Urinary bladder (tissue), 4 donors: ENCODE data around the gene ATAT1. TPM values are rescaled to one million over a fixed set of nuclear protein-coding genes. Genes with fewer than 3 reads are reported as not detected.
A peak's percentile ranks its signal among the peaks of the same experiment; 100 is the strongest.
"Not testable (repeated sequence)": the region's sequence is repeated elsewhere in the genome, so short reads cannot be mapped to it uniquely, and the experiment has no call there.

Source experiments
- DNase-seq: peaks from one replicate; pipeline ENCODE4 v3.0.0-alpha.2; 2015; ENCODE audit errors: extremely low spot score
- H3K27ac ChIP-seq: one replicate; pipeline ENCODE4 v1.5.1; 2013; ENCODE audit warnings: low read depth, mild to moderate bottlenecking, moderate library complexity
- H3K36me3 ChIP-seq: one replicate; pipeline ENCODE4 v1.6.1; 2013; ENCODE audit warnings: mild to moderate bottlenecking, moderate library complexity; ENCODE audit not compliant: insufficient read depth
- H3K4me1 ChIP-seq: one replicate; pipeline ENCODE4 v1.6.1; 2013; ENCODE audit warnings: mild to moderate bottlenecking, moderate library complexity; ENCODE audit not compliant: insufficient read depth
- H3K4me3 ChIP-seq: one replicate; pipeline ENCODE4 v1.5.1; 2013; ENCODE audit warnings: low read depth, low read length
- WGBS: extraction: QIAGEN DNeasy Blood & Tissue Kit; methylation state at CpG from one replicate; pipeline ENCODE4 v1.1.7; 2013; 5-methylcytosine and 5-hydroxymethylcytosine counted together
- polyA plus RNA-seq: library from polyadenylated mRNA; stranded (reverse); fragments of 200-250 nt; gene quantifications from one replicate; pipeline ENCODE4 v1.2.3, GENCODE V29; 2013
- total RNA-seq: library from RNA; depleted of rRNA; stranded (reverse); fragments of >200 nt; gene quantifications from one replicate; pipeline ENCODE4 v1.2.3, GENCODE V29; 2014
- donor health status: healthy with polysubstance abuse.
- donor health status: healthy.

ATAT1 gene
- total and polyA plus RNA-seq, 2 donors = 7.6 to 9.4 TPM

GRCh38 chr6:30647242-30648116, 20.8 kb downstream of the ATAT1 start:
- peaks cover under 1% of the 10 kb centered on the region for H3K36me3 ChIP-seq
- no peaks in the 10 kb centered on the region for H3K4me1 ChIP-seq
- no peak for DNase-seq
- peak overlapping the region; percentile 98 for H3K4me3 ChIP-seq
- under 1% methylated on average over 78 of the region's 78 CpGs for WGBS
- H3K27ac ChIP-seq = peak overlapping the region; percentile 94

- Histone ChIP-seq H3K4me3 (no peak overlapping the region), H3K4me1 (no peaks in the 10 kb centered on the region), H3K36me3 (peaks cover 3% of the 10 kb centered on the region), H3K27ac (no peak overlapping the region)
- no peak for DNase-seq
- 87% methylated on average over 12 of the region's 12 CpGs for WGBS
Measured at GRCh38 chr6:30651143-30651542, 24.5 kb downstream of the ATAT1 start.

- peaks cover 3% of the 10 kb centered on the region for H3K36me3 ChIP-seq
- no peak for DNase-seq
- H3K27ac ChIP-seq = no peak overlapping the region
- 90% methylated on average over 19 of the region's 19 CpGs for WGBS
- H3K4me3 ChIP-seq = no peak overlapping the region
- H3K4me1 ChIP-seq = no peaks in the 10 kb centered on the region
Measured at GRCh38 chr6:30654798-30655742, 28.4 kb downstream of the ATAT1 start.

DNA sequence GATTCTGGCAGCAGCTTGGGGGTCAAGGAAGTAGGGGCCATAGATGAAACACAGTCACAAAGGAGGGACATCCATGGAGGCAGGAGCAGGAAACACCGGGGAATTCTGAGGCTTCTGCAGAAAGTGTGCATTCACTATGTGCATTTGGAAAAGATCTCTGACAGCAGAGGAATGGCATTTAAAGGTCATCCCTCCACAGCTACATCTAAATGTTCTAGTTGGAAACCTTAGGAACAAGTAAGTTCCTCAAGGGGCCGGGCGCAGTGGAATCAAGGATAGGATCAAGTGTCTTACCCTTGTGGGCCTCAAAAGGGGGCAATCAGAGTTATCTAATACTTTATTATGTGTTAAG, 29.0 kb downstream of the ATAT1 start:
- DNase-seq = no peak
- H3K4me1 ChIP-seq = no peaks in the 10 kb centered on the region
- no peak overlapping the region for H3K27ac ChIP-seq
- H3K4me3 ChIP-seq = no peak overlapping the region
- 94% methylated on average over 3 of the region's 3 CpGs for WGBS
- H3K36me3 ChIP-seq = peaks cover 3% of the 10 kb centered on the region

GRCh38 chr6:30656513-30656912, 29.8 kb downstream of the ATAT1 start:
- DNase-seq = no peak
- Histone ChIP-seq H3K27ac (no peak overlapping the region), H3K4me3 (no peak overlapping the region), H3K4me1 (no peaks in the 10 kb centered on the region), H3K36me3 (peaks cover 3% of the 10 kb centered on the region)
- 75% methylated on average over 7 of the region's 7 CpGs for WGBS

DNA sequence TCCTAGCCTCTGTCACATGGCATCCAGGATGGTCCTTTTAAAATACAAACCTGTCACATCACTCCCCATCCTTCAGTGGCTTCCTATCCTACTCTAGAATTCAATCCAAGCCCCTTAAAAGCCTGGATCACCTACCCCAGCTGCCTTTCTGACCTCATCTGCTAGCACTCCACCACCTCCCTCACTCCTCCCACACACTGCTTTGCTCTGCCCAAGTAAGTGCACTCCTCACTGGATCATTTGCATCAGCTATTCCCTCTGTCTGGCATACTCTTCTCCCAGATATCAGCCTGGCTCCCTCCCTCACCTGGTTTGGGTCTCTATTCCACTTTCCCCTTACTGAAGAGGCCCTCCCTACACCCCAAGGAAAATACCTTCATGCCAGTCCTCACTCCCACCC, 30.8 kb downstream of the ATAT1 start:
- no peak for DNase-seq
- H3K27ac ChIP-seq = no peak overlapping the region
- H3K4me3 ChIP-seq = no peak overlapping the region
- H3K36me3 ChIP-seq = peaks cover 3% of the 10 kb centered on the region
- H3K4me1 ChIP-seq = no peaks in the 10 kb centered on the region

DNA sequence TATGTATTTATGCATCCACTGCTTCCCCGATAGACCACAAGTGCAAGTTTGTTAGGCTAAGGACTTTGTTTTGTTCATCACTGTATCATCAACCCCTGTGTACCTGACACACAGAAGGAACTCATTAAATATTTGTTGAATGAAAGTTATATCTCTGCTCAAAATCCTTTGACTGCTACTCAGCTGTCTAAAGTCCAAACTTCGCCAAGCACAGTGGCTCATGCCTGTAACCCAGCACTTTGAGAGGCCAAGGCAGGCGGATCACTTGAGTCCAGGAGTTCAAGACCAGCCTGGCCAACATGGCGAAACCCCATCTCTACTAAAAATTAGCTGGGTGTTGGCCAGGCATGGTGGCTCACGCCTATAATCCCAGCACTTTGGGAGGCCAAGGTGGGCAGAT, 31.2 kb downstream of the ATAT1 start:
- not testable (repeated sequence) for H3K4me3 ChIP-seq, H3K27ac ChIP-seq, DNase-seq, H3K36me3 ChIP-seq, H3K4me1 ChIP-seq
- WGBS = 89% methylated on average over 5 of the region's 5 CpGs

DNA sequence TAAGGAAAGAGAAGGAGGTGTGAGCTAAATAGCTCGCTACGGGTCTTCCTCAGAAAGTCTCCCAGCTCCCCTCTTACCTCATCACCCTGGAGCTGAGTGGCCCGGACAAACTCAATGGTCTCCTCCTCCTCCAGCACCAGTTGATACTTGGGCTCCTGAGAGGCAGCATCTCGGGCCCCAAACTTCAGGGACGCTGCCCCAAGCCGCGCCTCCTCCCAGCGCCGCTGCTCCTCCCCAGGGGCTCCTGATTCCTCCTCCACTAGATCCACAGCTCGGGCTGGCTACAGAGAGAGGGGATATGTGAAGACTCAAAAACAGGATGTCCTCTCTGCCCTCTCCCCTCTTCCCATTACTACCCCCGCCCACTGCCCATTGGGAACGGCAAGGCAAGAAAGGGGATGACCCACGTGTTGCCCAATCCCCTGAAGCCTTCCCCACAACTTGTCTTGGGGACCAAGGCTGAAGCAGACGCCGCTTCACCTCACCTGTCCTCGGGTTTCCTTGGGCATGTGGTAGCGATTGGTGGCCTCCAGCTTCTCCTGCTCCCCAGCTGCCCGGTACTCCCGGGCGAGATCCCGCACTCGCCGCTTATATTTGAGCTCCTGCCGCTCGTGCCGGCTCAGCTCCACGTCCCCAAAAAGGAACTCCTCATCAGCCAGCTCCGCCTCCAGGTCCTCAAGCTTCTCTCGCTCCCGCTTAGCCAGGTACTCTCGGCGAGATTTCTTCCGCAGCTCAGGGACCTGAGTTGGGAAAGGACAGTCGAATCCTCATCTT, 38.5 kb downstream of the ATAT1 start:
- DNase-seq = no peak
- no peaks in the 10 kb centered on the region for H3K4me1 ChIP-seq
- WGBS = 91% methylated on average over 34 of the region's 34 CpGs
- H3K4me3 ChIP-seq = no peak overlapping the region
- no peak overlapping the region for H3K27ac ChIP-seq
- H3K36me3 ChIP-seq = peaks cover 9% of the 10 kb centered on the region

GRCh38 chr6:30666300-30666699, 39.6 kb downstream of the ATAT1 start:
- 90% methylated on average over 2 of the region's 2 CpGs for WGBS
- H3K4me1 ChIP-seq, DNase-seq, H3K27ac ChIP-seq, H3K36me3 ChIP-seq, H3K4me3 ChIP-seq: not testable (repeated sequence)

DNA sequence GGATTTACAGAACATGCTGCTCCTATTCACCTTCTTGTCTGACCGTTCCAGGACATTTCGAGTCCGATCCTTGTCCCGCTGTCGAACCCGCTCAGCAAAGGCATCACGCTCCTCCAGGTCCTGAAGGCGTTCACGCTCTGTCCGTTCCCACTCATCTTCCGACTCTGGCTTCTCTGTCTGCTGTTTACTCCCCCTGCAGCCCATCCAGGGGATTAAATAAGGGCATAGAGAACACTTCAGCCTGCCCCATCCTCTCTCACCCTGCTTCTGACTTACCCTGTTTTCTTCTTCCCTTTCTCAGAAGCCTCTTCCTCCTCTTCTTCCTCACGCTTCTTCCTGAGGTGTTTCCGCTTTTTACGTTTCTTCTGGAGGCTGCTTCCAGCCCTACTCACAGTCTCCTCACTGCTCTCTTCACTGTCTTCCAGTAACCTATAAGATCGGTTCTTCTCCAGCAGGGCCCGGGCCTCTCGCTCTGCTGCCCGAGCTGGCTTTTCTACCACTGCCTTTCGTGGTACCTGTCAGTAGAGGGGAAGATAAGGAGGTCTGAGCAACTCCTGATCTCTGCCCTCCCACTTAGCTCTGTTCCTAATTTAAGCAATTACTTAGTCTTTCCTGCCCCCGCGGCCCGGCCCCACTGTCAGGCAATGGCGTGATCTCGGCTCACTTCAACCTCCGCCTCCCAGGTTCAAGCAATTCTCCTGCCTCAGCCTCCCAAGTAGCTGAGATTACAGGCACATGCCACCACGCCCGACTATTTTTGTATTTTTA, 44.3 kb downstream of the ATAT1 start:
- H3K27ac ChIP-seq = no peak overlapping the region
- no peaks in the 10 kb centered on the region for H3K36me3 ChIP-seq
- H3K4me3 ChIP-seq = no peak overlapping the region
- peaks cover 2% of the 10 kb centered on the region for H3K4me1 ChIP-seq
- no peak for DNase-seq
- 87% methylated on average over 27 of the region's 27 CpGs for WGBS

DNA sequence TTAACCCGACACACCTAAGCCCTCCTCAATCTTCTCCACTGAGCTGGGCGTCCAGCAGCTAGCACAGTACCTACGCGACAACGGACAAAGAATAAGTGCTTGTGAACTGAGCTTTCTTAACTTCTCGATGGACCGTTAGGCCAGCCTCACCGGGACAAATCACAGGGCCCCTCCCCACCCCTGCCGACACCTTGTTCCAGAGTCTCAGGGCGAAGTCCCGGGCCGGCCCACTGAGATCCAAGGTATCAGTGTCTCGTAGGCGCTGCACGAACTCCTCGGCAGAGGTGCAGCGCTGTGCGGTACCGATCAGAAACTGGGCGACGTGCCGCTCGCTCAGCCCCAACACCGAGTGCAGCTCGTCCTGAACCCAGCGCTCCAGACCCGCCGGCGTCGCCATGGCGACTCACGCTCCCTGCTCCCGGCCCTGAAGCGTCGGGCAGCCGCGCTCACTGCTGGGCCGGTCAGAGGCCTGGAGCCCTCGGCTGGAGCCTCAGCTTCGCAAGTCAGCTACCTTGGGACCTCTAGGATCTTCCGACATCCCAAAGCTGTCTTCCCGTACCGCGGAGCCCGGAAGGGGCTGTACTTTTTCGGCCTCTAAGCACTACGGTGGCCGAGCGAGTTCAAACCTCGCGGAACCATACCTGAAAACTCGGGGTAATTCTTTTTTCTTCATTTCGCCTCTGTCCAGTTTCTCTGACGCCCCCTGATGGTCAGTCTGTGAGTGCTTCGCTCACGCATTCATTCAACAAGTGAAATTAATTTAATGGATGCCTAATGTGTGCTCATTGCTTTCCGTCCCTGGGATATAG, 46.0 kb downstream of the ATAT1 start, which contains the start of gene DHX16:
Gene DHX16, minus strand, starts transcription at position 562 of the 809 bp plus-strand sequence. Its CDS starts 165 bp downstream, at position 397.
- under 1% methylated on average over 57 of the region's 57 CpGs for WGBS
- peak within 1 kb of the TSS; percentile 86 for H3K4me3 ChIP-seq
- DNase-seq = peak; percentile 93
- no peaks in the 10 kb centered on the region for H3K36me3 ChIP-seq
- H3K4me1 ChIP-seq = peaks cover 2% of the 10 kb centered on the region
- no peak within 1 kb of the TSS for H3K27ac ChIP-seq

GRCh38 chr6:30676660-30677285, 50.1 kb downstream of the ATAT1 start:
- peaks cover 1% of the 10 kb centered on the region for H3K4me1 ChIP-seq
- no peak overlapping the region for H3K4me3 ChIP-seq
- 76% methylated on average over 10 of the region's 10 CpGs for WGBS
- H3K36me3 ChIP-seq = no peaks in the 10 kb centered on the region
- H3K27ac ChIP-seq = no peak overlapping the region
- no peak for DNase-seq
